Tibial nerve (tissue), 4 donors: ENCODE measurements around the gene BTBD10.

Experiments
- CTCF ChIP-seq, 5 experiments: fragments of 200-600 bp in 3 of 5; fragments of 450-650 bp in 2 of 5; sonication (generic) in 3 of 5; IDR thresholded peaks; one replicate each; pipeline ENCODE4 v1.5.1; 2016 to 2019; ENCODE audit warnings: antibody characterized with exemption in 5 of 5, mild to moderate bottlenecking in 3 of 5, moderate library complexity in 2 of 5
- EP300 ChIP-seq, 2 donors: sonication (generic); formaldehyde crosslinking; IDR thresholded peaks; one replicate each; pipeline ENCODE4 v1.6.1; 2017; ENCODE audit warnings: antibody characterized with exemption in 2 of 2, mild to moderate bottlenecking in 1 of 2

DNA sequence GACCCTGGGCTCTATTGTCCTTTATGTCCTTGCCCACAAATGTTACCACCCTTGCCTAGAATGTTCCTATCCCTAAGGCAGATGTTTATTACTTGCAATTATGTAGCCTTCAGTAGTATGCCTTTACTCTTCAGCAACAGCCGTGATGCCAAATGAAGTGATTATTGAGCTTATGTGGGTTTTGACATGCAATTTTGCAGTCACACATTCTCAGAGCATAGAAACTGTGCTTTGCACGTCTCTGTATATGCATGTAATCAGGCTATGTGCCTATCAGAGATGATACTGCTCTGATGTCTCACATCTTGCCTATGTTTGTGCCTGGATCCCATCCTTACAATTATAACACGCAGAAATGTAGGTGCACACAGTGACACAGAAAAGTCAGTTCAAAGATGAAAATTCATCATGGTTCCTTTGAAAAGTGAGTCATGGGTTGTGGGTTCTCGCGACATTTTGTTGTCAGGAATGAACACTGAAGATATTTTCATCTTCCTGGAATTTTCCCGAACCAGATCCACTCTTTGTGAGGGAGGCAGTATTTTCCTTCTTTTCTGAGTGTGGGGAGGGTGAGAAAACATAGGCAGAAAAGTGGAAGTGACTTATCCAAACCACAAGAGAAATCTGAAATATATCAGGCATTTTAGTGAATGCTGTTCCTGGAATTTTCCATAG is 104.3 kb downstream of the BTBD10 start:
- TF ChIP-seq CTCF (IDR thresholded peaks at IDR 0.05) (no peak), EP300 (IDR thresholded peaks at IDR 0.05) (no peak)
